ENCODE data around the gene RAP2A. TPM values are rescaled to one million over a fixed set of nuclear protein-coding genes. Genes with fewer than 3 reads are reported as not detected.

RAP2A gene
- total RNA-seq, 2 donors from 2014 or later: 21.4 to 23.9 TPM

DNA sequence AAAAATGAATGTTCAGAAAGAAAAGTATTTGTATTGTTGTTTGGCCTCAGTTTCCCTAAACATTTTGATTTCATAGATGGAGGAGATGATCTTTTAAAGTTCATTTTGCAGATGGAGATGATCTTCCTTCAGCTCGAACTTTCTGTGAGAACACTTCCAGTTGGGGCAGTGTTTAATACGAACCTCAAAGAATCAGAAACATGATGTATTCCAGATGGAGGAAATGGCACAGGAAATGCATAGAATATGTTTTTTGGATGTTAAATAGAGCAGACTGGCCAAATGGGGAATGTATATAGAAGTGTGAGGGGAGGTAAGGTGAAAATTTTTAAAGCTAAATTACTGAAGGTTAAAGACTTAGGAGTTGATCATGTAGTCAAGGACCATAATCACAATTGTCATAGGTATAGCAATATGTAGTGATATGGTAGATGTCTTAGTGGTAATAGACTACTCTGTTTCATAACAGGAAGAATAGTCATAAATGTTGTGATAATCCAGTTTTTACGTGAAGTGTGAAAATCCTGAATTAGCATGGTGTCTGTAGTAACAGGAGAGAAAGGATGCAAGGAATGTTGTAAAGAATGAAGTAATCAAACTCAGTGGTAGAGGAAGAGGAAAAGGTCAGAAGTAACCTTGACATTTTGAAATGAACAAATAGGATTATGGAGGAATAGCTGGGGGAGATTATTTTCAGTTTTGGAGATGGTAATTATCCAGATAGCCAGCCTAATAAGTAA lies 5.1 kb downstream of the RAP2A start:
- intact Hi-C loops (cut with DNase I): loop anchor here in 1 of 2 donors (10.0 kb wide), 2 partner anchors 214 to 366 kb away; partner anchors contain the start of gene MBNL2
- DNase-seq: no peak
- no peak for ATAC-seq

DNA sequence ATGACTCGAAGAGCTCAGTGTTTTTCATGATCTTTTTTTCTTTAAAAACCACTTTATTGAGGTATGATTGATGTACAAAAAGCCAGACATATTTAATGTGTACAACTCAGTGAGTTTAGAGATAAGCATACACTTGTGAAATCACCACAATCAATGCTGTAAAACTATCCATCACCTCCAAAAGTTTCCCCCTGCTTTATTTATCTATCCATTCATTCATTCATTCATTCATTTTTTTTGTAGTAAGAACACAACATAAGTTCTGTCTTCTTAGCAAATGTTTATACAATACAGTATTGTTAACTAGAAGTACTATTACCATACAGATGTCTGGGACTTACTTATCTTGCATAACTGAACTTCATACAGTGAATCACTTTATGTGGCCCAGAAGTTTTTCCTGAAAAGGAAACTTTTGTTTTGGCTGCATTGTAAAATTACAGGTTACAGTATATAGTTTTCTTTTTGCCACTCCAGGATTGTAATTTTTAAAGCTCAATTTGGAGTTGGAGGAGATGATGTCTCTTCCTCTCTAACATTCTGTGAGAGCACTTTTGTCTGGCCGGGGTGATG lies 6.7 kb downstream of the RAP2A start:
- intact Hi-C loops (cut with DNase I): no loop called here
- DNase-seq (no peak), ATAC-seq (no peak)

DNA sequence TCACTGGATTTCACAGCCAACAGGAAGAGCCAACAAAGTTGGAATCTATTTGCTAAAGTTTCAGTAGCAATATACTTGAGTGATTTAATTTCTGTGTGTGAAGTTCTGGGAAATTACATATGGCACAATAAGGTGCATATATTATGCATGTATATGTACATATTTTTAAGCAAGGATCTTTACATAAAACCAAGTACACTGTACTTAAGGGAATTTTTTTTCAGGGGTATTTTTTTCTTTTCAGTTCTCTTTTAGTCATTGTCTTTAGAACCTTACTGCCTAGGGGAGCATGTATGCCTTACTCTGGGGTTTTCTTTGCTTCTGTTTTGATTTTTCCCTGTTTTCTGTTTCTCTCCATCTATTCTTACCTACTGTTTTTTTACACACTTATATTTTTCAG lies 7.4 kb downstream of the RAP2A start:
- DNase-seq (no peak), ATAC-seq (no peak)
- intact Hi-C loops (cut with DNase I): no loop called here

DNA sequence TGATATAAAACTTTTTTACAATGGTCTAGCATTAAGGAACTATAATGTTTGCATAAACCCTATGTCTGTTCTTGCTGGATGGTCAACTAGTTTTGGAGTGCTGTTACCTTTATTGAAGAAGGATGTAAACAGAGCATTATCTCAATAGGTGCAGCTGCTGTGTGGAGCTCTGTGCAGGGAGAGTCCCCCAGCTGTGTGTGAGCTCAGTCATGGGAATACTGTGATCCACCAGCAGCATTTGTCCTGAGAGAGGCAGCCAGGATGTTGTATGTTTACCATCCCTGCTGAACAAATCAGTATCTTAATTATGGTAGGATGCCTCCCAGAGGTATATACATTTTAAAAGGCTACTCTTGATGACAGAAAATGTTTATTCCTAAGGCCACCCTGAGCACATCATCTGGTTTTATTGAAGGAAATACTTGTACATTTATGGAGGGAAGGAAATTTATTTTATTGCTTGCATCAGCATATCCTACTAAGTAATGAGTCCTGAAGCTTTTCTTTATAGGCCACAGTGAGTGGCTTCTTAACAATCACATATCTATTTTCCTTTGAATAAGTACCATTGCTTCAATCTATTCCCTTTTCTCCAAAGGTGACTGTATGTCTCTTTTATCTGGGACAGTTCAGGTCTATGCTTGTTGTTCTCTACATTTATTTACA lies 11.7 kb downstream of the RAP2A start:
- intact Hi-C loops (cut with DNase I): no loop called here
- no peak for ATAC-seq
- no peak for DNase-seq

DNA sequence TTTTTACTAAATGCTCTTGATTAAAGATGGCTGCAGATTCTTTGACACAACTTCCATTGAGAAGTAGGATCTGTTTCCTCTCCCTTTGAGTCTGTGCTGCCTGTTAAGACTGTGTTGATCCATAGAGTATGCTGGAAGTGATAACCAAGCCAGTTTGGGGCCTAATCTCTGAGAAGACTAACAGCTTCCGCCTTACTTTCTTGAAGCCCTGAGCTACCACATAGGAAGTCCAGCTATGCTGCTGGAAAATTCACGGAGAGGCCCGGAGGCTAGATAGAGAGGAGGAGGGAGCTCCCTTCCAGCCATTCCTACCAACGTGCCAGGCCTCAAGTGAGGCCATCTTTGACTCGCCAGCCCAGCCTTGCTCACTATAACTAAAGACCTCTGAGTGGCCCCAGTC lies 12.5 kb downstream of the RAP2A start:
- no peak for ATAC-seq
- no peak for DNase-seq
- intact Hi-C loops (cut with DNase I): no loop called here

DNA sequence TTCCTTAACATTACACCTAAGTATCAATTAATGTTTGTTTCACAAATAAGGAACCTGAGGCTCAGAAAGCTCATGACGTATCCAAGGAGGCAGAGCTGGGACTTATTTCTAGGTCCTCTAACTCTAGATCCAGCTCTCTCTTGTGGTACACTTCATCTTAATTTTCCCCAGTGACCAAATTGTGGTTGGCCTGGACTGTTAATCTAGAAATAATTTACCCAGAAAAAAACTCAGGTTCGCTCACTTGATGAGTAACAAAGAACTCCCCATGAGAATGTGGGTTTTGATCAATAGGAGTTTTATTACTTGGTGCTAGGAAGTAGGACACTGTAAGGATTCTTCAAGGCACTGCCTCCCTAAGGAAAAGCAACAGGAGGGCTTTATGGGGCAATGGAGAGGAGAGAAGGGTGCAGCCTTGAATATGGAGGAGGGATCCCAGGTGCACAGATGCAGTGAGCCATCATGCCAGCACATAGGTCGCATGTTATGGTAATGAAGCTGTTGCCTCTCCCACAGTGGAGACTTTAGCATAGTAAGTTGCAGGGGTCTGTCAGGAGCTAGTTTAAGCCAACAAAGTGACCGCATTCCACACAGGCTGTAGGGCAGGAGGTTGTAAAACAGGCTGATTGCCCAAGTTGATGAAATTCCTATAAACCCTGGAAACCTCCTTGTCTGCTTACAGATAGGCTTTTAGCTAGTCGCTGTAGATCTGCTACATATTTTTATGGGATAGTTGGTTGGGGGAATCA lies 14.7 kb downstream of the RAP2A start:
- ATAC-seq (no peak), DNase-seq (no peak)
- intact Hi-C loops (cut with DNase I): no loop called here

DNA sequence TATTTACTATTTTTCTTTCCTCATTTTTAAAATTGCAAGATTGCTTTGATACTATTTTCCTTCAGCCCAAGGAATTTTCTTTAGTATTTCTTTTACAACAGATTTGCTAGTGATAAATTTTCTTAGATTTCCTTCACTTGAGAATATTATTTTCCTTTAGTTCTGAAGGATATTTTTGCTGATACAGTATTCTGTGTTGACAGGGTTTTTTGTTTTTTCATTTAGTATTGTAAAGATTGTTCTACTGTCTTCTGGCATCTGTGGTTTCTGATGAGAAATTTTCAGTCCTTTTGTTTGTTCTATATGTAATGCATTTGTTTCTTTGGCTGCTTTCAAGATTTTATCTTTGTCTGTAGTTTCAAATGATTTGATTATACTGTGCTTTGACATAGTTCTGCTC lies 20.7 kb downstream of the RAP2A start:
- intact Hi-C loops (cut with DNase I): no loop called here
- ATAC-seq: no peak

DNA sequence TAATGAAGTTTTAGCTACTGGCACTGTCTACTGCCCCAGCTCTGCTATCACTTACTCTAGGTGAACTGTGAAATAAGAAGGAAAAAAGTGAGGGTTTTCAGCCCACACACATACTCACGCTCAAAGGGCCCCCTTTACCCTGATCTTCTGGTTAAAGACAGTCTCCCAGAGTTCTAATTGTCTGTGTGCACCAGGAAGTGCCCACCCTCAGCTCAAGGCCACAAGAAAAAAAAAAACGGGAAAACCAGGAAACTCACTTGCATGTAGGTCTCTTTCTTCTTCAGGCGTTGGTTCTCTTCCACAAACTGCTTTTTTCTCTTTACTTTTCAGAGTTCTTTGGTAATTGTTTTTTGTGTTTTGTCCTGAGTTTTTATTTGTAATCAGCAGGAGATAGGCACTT lies 22.1 kb downstream of the RAP2A start:
- intact Hi-C loops (cut with DNase I): no loop called here
- no peak for ATAC-seq
- DNase-seq: no peak

More for the DNA sequence above, 20.7 kb downstream of the RAP2A start:
- DNase-seq: no peak

DNA sequence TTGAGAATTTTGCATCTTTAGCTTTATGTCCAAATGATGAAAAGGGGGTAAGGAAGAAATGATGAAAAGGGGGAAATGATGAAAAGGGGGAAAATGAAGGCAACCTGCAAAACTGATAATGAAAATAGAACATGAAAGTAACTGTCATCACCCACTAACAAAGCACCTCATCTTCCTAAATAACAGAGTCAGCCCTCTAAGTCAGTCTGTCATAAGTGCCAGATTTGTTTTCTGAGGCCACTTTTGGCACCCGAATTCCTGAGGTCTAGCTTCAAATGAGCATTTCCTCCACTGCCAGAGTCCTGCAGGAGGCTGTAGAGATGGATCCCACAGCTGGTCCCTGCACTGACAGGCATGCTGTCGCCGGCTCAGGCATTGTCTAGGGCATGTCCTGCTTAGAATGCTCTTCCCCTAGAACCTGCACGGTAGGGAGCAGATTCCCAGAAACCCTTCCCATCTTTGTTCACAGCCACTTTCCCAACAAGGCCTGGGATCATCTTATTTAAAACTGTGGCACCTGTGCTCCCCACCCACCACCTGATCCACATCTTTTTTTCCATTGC lies 25.3 kb downstream of the RAP2A start:
- DNase-seq (no peak), ATAC-seq (peak in 1 of 2 donors; percentile 48)
- intact Hi-C loops (cut with DNase I): no loop called here

DNA sequence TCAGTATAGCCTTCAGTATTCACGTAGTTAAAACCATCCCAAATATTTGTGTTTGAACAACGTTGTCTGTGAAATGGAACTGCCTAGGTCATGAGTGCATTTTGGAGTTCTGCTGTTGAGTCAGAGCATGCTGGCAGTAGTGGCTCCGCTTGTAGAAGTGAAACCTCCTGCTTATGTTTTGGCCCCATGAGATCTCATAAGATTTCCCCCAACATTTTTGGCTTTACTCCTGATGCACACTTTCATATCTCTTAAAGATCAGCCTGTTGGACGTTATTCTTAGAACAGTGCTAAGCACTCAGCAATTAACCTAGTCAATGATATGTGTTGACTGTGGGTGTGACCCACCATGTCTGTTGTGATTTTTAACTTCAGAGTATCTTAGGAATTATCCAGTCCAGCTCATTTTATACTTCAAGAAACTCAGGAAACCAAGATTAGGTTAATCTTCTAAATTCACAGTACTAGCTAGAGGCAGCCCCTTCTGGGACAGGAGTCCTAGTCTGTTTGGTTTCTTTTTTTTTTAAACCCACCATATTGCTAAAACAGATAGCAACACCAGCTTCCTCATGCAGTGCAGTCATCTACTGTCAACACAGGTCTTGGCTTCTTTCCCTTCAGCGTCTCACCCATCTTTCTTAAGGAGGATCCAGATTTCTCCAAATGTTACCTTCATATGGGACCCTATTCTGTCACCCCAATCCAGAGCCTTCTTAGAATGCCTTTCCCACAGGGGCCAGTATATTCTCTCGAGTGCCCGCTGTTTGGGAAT lies 26.2 kb downstream of the RAP2A start:
- intact Hi-C loops (cut with DNase I): no loop called here
- DNase-seq (no peak), ATAC-seq (peak; percentile 57 to 81)

DNA sequence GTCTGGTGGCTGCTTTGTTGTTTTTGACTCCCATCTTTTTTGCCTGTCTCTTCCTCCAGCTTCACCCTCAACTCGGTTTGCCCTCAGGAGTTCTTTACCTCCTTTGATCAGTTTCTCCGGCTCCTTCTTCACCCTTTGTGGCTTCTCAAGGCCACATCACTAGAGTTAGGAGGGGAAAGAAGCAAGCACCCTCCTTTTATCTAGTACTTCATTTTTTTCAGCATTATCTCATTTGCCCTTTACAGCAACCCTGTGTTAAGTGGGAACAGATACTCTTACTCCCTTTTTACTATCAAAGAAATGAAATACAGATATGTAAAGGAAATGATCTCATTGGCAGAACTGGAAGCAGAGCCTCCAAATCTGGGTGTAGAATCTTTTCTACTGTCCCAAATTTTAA lies 26.9 kb downstream of the RAP2A start:
- ATAC-seq (no peak), DNase-seq (no peak)
- intact Hi-C loops (cut with DNase I): no loop called here

DNA sequence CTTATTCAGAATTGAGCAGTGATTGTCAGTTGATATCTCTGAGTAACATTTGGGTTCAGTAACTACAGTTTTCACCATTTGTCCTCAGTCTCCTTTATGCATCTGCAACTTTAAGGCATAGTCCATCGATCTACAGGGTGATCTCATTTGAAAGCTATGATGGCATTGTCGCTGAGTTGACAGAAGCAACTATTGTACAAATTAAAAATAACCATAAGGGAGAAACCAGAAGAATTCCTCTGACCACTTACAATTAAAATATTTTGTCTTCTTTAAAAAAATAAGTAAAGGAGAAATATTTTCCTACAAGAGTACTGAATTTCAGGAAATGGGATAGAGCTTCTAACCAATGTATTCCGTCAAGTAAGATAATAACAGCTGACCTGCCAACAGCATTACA lies 30.6 kb downstream of the RAP2A start:
- ATAC-seq (no peak), DNase-seq (no peak)
- intact Hi-C loops (cut with DNase I): no loop called here

DNA sequence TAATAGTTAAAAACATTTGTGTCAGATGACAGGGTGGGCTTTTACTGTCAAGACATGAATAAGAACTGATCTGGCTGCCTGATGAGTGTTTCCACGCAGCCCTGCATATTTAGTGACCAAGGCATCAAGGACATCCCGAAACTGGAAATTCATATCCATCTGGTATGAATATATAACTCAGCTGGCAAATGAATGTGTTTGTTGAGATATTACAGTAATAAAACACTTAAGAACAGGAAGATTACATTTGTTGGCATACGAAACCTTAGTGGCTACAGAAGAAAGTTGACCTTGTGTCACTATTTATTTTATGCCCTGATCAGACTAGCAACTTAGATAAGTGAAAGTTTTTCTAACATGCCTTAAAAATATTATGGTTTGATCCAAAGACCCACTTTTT lies 32.8 kb downstream of the RAP2A start:
- DNase-seq: no peak
- intact Hi-C loops (cut with DNase I): no loop called here
- ATAC-seq: no peak

DNA sequence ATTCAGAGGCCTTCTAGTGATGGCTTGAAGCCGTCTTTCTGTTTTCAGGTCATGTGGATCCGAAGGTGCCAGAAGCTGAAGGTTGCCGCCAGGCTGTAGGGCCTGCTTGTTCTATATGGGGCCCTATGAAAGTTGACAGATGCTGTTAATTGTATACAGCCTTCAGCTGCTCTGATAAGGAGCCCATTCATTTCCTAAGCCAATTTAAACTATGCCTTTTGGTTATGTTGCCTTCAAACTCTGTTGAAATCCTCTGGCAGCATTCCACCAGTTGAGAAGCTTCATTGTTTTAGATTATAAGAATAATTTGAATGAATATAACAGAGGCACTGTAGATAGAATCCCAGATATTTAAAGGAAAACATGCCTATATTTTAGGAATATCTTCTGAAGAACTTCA lies 34.4 kb downstream of the RAP2A start:
- intact Hi-C loops (cut with DNase I): no loop called here
- no peak for ATAC-seq

DNA sequence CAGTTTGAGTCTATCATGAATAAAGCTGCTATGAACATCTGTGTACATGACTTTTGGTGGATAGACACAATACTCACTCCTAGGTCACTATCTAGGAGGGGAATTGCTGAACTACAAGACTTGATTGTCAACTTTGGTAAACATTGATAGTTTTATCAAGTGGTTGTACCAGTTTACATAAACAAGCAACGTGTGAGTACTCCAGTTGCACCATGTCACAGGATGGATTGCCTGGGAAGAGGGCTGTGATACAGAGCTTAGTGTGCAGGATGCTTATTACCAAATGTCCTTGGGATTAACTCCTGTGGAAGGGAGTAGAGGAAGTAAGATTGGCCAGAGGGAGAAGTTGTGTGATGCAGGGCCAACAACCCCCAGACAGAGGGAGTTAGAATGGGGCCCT lies 37.7 kb downstream of the RAP2A start:
- ATAC-seq: no peak
- intact Hi-C loops (cut with DNase I): no loop called here
- no peak for DNase-seq

More for the DNA sequence above, 34.4 kb downstream of the RAP2A start:
- DNase-seq: no peak

DNA sequence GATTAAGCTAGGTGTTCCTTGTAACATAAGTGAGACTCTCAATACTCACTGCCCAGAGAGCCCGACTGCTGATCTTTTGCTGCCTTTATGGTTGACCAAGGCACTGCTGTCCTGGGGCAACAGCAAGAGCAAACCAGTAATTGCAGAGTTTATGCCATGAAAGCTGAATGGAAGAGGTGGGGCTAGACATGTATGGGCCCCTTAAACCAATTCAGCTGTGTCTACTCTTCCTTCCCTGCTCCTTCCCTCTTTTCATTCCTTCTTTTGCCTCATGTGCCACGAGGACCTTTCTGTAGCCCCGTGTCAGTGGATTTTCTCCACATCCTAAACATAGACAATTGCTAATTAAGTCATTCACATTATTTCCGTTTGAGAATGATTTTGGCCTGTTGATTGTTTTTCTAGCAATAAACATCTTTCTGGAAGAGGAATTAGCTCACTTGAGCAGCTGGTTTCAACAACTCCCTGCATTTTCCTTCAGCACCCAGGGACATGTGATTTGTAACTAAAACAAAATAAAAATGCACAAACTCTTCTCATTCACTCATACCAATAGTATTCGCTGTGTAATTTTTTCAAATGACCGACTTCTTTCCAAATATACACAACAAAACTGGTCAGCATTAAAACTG lies 40.5 kb downstream of the RAP2A start:
- intact Hi-C loops (cut with DNase I): no loop called here
- DNase-seq (no peak), ATAC-seq (no peak)

DNA sequence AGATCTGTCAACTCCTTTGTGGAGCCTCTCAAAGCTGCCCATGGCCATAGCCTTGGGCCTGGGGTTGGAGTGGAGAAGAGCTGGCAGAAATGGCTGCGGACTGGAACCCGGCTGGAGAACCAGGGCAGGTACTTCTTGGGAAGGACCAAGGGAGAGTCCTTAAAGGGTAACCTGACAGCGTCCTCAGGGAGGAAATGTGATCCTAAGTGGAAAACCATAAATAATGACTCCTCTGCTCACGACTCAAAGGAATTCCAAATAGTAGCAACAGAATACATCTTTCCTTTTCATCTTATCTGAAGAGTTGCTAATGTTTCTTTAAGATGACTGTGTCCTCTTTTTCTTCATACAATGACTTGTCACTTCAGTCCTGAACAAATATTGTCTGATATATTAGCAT lies 41.0 kb downstream of the RAP2A start:
- intact Hi-C loops (cut with DNase I): no loop called here
- ATAC-seq (no peak), DNase-seq (no peak)

DNA sequence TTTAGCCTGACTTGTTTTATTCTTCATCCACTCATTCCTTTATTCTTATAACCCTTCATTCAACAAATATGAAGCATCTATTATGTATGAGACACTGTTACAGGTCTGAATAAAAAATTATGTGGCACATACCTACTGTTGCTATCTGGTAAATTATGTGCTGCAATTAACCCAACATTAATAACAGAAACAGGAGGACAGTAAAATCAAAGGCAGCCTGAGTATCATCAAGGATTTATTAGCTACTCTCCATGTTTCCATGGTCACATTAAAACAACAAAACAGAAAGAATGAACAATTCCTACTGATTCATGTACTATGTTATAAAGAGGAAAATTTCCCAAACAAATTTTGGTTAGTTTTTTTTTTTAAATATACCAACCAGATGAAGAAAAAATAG lies 43.9 kb downstream of the RAP2A start:
- ATAC-seq (no peak), DNase-seq (no peak)
- intact Hi-C loops (cut with DNase I): no loop called here

DNA sequence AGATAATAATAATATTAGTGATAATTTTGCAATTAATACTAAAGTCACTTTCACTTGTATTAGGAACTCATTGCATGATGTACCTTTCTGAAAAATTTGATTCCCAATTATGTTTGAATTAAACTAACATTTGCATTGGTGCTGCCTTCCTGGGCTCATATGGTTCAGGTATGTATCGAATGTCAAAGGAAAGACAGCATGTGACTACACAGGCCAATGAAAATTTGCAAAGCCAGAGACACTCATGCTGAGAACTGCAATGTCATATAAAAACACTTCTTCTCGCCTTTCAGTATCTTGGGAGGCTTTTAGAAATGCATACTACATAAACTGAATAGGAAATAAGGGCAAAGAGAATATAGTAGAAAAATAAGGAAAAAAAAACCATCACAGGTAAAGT lies 44.3 kb downstream of the RAP2A start:
- intact Hi-C loops (cut with DNase I): no loop called here
- no peak for ATAC-seq
- DNase-seq: no peak
